HG03039 (cell line): ENCODE results near the gene FOXR1.
"Not testable (repeated sequence)": the region's sequence is repeated elsewhere in the genome, so short reads cannot be mapped to it uniquely, and the experiment has no call there.

Source experiments
- ATAC-seq: cut with Tn5 transposase; IDR thresholded peaks from one replicate; pipeline ENCODE4 v1.9.1; 2021; ENCODE audit warnings: mild to moderate bottlenecking, moderate library complexity; ENCODE audit not compliant: unreplicated experiment

Gene FOXR1

DNA sequence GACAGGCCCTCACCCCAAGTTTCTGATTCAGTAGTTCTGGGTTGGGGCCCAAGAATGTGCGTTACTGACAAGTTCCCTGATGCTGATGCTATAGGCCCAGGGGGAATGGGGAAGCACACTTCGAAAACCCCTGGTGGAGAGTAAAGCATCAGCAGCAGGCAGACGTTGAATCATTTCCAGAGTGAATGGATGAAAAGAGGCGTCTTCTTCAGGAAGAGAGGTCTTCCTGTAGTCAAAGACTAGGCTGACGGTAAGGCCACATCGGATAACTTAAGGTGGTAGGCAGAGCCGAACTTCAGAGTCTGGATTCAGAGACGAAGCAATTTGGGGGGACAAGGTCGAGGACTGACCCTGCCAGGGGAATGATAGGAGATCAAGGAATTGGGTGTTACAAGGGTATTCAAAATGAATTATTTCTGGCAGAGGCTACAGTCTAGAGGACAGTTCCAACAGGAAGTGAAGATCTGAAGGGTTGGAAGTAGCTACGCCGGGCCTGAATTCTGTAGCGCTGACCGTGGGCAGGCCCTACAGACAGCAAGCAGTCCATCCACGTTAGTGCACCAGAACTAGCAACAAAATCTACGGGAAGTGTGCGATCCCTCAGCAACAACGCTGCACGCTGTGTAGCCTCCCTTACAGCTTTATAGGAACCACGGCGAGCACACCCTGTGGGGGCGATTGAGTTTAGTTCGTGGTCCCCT, 25.5 kb downstream of the FOXR1 start:
- ATAC-seq: peak; percentile 4

DNA sequence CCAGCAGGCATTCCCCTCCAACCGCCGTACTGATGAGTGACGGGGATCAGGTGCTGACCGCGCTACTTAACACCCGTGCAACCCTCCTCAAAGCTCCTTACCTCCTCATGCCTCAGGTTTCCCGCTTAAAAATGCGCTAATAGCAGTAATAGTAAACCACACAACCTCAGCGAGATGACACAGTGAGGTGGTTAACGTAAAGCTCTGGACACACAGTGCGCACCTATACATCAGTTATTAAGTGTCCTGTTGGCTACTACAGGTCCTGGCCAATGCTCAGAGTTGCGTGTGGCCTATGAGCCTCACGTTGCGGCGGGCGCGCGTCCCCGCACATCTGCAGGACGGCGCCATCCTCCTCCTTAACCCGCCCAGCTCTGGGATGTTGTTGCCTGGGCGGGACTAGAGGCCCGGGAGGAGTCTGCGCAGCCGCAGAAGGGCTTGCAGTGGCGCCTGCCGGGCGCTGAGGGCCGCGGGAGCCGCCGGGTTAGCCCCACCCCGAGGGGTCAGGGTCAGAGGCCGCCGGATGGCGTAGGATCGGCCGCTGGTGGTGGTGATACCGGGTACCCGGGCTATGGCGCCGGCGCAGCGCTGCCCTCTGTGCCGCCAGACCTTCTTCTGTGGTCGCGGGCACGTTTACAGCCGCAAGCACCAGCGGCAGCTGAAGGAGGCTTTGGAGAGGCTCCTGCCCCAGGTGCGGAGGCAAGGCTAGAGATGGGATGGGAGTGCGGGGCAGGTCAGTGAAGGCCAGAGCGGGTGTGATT, 26.2 kb downstream of the FOXR1 start, which contains the start of gene CENATAC:
Gene CENATAC (plus strand): TSS at position 512 of the 761 bp plus-strand sequence. CDS start 60 bp downstream, at position 572.
- peak; percentile 80 for ATAC-seq

DNA sequence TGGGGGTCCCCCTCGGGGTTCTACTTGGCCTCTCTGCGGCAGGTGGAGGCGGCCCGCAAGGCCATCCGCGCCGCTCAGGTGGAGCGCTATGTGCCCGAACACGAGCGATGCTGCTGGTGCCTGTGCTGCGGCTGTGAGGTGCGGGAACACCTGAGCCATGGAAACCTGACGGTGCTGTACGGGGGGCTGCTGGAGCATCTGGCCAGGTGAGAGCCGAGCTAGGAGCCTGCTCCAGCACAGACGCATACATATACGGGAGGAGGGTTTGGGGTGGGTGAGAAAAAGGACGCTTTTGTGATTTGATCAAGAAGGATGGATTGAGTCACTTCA, 26.8 kb downstream of the FOXR1 start:
- ATAC-seq: no peak

DNA sequence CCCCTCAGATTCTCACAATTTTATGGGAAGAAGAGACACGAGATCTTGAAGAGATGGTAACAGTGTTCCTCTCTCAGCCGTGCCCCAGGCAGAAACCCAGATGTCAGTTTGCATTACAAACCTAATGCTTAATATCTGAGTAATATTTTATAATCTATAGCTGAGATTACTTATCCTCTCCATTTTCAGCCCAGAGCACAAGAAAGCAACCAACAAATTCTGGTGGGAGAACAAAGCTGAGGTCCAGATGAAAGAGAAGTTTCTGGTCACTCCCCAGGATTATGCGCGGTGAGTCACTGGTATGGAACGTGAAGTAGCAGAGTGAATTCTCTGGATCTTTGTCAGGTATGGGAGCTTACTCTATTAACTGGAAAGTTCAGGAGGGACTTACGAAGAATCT, 27.3 kb downstream of the FOXR1 start:
- ATAC-seq: no peak

DNA sequence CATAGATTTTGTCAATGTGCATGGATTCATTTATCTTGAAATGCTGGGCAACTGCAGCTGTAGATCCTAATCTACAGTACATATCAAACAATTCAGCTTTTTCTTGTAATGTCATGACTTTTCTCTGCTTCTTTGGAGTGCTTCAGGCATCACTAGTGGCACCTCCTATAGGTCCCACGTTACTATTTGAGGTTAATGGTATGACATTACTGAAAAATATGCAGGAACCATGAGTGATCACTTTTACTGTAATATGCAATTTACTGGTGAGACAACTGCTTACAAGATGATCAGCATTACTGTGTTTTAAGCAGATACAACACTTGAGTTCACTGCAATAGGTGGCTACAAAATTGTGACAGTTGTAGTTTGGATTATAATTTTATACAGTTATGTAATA, 29.3 kb downstream of the FOXR1 start:
- no peak for ATAC-seq

DNA sequence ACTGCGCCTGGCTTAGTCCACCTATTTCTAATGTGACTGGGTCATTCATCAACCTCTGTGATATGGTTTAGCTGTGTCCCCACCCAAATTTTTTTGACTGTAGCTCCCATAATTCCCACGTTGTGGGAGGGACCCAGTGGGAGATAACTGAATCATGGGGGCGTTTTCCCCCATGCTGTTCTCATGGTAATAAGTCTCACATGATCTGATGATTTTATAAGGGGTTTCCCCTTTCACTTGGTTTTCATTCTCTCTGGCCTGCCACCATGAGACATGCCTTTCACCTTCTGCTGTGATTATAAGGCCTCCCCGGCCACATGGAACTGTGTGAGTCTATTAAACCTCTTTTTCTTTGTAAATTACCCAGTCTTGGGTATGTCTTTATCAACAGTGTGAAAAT, 35.1 kb downstream of the FOXR1 start:
- no peak for ATAC-seq

DNA sequence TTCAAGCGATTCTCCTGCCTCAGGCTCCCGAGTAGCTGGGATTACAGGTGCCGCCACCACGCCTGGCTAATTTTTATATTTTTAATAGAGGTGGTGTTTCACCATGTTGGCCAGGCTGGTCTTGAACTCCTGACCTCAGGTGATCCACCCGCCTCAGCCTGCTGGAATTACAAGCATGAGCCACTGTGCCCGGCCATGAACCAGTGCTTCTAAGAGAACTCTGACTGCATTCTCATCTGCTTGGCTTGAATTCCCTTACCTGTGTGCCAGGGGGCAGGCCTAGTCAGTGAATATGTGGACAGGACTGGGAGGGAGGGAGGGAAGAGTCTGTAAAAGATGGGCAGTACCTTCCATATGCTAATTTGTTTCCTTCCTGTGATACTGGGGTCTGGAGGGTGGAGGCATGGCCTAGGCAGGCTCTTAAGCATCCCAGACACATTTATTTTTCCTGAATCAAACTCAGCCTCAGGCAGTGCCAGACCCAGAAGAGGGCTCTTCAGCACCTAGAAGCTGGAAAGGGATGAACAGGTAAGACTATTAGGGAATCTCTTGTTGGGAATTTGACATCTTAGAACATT, 40.0 kb downstream of the FOXR1 start:
- no peak for ATAC-seq

DNA sequence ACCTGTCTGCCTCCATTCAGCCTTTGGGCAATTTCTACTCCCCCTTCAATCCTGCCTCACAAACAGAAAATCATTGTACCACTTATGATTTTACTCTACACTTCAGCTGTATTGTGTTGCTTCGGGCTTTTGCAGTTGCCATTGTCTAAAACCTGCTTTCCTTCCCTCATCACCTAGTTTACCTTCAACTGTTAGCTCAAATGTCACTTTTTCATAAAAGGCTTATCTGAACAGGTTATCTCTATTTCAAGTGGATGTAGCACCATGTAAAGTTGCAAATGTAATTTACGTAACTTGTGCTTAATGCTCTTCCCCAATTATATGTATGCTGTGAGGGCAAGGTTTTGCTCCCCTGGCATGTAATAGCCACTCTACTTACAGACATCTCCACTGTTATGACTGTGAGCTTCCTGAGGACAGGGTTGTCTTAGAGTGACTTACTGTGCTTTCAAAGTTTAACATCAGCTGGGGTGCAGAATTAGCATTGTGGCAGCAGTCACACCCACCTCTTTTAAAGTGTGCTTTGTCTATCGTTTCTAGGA, 41.1 kb downstream of the FOXR1 start:
- no peak for ATAC-seq

DNA sequence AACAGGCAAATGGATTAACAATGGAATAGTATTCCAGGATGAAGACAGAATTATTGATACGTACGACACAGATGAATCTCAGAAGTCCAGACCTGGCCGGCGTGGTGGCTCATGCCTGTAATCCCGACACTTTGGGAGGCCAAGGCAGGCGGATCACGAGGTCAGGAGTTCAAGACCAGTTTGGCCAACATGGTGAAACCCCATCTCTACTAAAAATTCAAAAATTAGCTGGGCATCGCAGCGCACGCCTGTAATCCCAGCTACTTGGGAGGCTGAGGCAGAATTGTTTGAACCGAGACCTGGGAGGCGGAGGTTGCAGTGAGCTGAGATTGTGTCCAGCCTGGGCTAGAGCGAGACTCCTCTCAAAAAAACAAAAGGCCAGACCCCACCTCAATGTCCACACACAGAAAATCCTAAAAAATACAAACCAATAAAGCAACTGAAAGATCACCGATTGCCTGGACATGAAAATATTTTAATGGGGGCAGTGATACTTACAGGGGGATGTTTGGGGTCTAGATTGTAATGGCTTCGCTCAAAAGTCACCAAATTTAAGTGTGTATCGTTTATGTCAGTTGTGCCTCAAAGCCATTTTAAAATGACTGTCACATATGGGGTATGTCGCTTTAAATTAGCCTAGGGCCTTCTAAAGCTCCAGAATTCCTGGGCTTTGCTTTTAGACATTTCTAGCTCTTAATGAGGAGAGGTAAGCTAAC, 42.8 kb downstream of the FOXR1 start:
- ATAC-seq: no peak

DNA sequence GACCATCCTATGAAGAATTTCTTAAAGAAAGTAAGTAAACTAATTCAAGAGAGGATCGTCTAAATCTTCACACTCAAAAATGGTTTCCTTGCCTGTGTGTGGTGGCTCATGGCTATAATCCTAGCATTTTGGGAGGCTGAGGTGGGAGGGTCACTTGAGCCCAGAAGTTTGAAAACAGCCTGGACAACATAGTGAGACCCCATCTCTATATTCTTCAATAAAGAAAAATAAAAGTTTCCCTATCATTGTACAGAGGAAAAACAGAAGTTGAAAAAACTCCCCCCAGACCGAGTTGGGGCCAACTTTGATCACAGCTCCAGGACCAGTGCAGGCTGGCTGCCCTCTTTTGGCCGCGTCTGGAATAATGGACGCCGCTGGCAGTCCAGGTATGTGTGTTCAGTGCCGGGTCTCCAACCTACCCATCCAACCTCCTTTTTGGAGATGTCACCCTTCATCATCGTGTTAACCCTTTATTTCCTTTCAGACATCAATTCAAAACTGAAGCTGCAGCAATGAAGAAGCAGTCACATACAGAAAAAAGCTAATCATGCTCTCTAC, 43.6 kb downstream of the FOXR1 start:
- no peak for ATAC-seq

DNA sequence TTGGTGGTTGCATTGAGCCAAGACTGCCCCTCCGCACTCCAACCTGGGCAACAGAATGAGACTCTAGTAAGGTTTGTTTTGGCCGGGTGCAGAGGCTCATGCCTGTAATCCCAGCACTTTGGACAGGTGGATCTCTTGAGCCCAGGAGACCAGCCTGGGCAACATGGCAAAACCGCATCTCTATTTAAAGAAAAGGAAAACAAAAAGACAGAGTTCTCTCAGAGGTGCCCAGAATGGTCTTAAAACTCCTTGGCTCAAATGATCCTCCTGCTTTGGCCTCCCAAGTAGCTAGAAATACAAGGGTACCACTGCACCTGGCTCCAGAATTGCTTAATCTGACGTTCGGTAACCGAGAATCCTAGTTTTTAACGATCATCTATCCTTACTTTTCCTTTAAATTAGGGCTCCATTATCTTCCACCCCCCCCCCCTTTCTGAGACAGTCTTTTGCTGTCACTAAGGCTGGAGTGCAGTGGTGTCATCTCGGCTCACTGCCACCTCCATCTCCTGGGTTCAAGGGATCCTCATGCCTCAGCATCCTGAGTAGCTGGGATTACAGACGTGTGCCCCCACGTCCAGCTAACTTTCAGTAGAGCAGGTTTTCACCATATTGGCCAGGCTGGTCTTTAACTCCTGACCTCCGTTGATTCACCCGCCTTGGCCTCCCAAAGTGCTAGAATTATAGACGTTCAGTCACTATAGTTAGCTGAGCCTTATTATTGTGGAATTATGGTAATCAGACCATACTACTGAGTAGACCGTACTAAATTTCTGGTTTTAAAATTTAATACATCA, 44.9 kb downstream of the FOXR1 start:
- ATAC-seq: no peak

DNA sequence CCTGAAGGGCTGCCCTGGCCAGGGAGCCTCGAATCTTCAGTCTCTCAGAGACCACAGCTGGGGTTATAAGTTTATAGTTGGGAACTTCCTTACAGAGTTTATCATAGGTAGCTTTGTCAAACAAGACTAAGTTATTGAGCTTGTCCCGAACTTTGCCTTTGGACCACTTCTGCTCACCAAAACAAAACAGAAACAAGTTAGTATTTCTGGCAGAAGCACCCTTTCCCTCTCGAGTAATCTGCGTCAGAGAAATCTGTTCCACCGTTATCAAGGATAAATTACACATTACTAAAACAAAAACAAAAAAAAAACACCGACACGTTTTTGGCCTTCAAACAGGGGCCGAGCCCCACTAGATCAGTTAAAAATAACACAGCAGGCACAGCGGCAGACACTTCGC, 45.8 kb downstream of the FOXR1 start:
- not testable (repeated sequence) for ATAC-seq

DNA sequence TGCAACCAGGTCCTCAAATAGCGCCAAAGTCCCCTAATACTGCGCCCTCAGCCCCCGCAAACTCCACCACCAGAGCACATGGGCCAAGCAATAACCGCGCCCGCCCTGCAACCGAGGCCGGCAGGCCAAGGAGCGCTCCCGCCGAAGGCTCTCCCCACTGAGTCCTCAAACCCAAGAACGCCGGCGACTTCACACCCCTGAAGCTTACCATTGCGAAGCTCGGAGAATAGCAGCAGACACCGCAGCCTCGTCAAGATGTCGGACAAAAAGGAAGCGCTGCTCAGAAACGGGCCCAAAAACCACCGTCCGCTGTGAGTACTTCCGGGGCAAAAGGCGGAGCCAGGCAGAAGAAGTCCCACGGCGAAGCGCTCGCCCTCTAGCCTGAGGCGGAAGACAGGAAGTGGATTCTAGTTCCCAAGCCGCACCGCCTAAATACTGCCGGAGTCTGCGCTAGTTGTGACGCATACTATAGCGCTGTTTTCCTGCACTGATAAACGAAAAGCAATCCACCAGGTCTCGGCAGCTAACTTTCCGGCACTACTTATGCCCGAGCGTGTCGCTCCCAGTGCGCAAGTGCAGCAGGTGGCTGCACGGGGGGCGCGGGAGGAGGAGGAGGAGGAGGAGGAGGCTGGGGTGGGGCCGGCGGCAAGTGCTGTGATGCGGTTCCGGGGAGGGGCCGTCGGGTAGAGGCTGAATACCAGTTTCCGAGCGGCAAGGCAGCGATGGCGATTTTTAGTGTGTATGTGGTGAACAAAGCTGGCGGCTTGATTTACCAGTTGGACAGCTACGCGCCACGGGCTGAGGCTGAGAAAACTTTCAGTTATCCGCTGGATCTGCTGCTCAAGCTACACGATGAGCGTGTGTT, 46.7 kb downstream of the FOXR1 start, which contains the start of the genes RPS25 and TRAPPC4:
Gene RPS25 (minus strand): TSS at position 270 of the 865 bp plus-strand sequence. CDS start 59 bp downstream, at position 211.
Gene TRAPPC4 (plus strand): TSS at position 693 of the 865 bp plus-strand sequence. CDS start 30 bp downstream, at position 723.
- peak; percentile 79 for ATAC-seq

DNA sequence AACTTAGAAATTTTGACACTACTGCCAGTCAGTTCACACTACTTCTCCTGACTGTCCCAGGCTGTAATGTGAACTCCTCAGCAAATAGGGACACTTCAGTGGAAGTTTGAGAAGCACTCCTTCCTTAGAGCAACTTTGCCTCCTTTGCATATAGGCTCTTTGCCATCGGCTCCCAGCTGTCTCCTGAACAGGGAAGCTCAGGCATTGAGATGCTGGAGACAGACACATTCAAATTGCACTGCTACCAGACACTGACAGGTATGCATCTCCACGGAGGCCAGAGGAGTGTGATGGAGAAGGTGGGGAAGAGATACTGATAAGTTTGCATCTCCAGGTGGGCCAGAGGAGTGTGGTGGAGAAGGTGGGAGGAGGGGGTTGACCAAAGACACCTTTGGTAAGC, 48.4 kb downstream of the FOXR1 start:
- no peak for ATAC-seq

DNA sequence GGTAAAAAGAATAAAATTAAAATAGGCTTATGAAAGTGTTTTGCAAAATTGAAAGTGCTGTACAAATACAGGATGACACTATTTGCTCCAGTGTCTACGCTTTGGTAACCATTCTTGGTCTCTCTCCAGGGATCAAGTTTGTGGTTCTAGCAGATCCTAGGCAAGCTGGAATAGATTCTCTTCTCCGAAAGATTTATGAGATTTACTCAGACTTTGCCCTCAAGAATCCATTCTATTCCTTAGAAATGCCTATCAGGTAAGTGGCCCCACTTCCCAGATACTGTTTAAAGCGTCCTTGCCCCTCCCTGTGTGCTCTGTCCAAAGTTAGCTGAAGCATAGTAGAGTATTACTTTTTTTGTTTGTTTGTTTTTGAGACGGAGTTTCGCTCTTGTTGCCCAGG, 50.1 kb downstream of the FOXR1 start:
- no peak for ATAC-seq

DNA sequence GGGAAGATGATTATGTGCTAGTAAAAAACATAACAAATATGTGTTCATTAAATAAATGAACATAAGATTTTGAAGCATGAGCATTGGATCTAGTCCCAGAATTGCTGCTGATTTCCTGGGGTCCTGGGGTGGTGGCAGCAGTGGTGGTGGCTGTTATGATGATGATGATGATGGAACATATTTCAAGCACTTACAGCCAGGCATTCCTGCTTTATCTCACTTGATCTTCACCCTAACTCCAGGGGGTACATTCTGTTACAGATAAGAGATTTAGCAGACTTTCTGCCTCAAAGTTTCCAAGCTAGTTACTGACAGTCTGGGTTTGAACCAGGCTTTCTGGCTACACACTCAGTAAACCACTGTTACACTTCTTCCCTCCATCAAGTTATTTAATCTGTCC, 52.2 kb downstream of the FOXR1 start:
- ATAC-seq: no peak

DNA sequence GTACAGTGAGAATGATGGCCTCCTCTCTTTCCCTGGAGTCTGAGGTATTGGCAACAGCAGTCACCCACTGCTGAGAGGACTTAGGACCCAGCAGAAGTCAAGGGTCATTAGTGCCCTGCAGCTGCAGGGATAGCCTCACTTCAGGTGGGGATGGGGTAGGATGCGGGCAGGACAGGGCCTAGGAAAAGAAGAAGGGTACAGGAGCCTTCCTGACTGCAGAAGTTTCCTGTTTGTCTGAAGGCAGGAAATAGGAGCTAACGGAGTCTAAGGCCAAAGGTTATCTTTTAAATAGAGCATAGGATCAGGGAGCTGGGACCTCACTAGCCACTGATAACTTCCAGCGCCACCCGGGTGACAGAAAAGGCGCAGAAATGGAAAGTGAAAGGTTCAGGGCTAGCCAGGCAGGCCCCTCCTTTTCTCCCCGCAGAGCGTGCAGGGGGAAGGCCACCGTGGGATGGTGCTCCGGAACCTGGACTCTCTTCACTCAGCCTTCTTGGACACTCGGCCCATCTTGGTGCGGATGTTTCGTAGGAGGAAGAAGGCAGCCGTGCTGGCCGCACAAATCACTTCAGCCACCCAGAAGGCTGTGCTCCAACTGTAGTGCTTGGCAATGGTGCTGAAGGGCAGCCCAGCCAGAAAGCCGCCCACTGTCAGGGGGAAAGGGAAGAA, 53.0 kb downstream of the FOXR1 start:
- no peak for ATAC-seq

DNA sequence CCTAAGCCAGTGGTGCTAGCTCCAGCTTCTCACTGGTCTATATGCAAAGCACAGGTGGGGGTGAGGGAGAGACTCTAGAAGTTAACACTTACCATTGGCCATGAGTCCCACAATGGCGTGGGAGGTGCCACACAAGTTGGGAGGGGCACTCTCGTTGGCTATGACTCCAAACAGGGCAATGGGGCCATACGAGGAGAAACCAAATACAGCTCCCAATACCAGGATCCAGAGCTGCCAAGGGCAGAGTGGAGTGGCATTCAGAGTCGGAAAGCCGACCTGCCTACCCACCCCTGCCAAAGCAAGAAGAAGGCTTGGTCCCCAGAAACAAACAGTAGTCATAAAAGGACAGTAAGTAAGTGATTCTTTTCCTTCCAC, 53.5 kb downstream of the FOXR1 start:
- no peak for ATAC-seq
